Myocyte (in vitro differentiated cells): ENCODE measurements around the gene RAD51B. TPM values are rescaled to one million over a fixed set of nuclear protein-coding genes. Genes with fewer than 3 reads are reported as not detected.
A peak's percentile ranks its signal among the peaks of the same experiment; 100 is the strongest.

Experiments
- DNase-seq: peaks from one replicate; pipeline ENCODE4 v3.0.0-alpha.2; 2012; ENCODE audit warnings: low read depth
- total RNA-seq: library from RNA; depleted of rRNA; stranded (reverse); fragments of >200 nt; gene quantifications from 2 replicates; pipeline ENCODE4 v1.2.3, GENCODE V29; 2014

RAD51B gene
- total RNA-seq, 1 donor from 2014 or later = 70.0 TPM

DNA sequence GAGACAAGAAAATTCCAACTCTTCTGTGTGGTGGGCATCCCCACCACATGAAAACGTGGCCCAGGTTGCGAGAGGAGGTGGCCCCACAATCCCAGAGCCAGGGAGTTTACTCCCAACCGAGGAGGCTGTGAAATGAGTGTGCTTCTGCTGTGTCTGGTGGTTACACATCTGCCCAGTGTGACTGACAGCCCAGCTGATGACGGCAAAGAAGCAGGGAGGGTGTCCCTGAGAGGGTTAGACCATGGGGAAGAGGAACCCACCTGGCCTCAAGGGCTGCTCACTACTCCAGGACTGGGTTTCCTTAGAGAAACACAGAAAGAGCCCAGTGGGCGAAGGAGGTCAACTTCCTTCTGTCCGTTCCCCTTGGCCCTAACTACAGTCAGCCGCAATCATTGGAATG is 948.7 kb downstream of the RAD51B start:
- no peak for DNase-seq

DNA sequence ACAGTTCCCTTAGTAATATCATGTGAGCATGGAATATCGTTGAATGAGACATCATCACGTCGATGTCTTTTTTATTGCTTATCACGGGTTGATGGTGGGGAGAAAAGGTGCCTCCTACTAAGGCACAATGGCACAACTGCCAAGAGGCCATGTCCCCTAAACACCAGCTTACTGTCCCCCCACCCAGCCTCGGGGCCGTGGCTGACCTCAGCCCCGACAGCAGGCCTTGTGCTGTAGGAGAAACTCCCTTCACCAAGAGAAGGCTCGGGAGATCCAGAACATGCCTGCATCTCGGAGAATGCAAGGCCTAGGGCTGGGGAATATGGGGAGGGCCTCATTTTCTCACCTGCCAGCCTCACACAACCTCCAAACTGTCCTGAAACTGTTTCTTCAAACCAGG is 950.5 kb downstream of the RAD51B start:
- no peak for DNase-seq

DNA sequence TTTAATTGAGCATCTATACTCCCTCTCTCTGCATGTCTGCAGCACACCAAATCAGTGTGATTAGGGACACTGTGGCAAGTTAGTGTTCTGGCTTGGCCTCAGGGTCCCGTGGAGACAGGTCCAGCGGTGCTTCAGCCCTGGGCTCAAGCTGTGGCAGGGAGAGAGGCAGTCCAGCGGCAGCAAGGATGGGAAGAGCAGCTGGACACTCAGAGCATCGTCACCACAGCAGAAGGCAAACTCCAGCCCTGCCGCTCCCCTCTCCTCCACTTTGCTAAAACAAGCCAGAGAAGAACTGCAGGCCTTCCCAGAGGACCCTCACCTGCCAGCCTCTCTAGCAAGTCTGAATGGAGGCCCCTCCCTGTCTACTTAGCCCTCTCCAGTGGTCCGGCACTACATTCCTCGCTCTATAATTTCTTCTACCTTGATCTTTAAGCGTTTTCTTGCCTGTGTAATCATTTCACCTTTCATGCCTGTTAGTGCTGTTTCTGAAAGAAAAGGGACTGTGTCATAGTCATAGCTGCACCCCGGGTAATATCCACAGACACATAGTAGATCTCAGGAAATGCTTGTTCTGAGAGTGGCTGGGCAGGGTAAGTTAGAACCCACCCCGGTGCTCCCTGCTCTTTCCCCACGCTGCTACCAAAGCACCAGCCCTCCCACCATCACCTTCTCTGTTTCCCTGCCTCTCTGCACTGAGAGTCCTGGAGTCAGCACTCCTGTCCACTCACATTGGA is 951.1 kb downstream of the RAD51B start:
- no peak for DNase-seq

DNA sequence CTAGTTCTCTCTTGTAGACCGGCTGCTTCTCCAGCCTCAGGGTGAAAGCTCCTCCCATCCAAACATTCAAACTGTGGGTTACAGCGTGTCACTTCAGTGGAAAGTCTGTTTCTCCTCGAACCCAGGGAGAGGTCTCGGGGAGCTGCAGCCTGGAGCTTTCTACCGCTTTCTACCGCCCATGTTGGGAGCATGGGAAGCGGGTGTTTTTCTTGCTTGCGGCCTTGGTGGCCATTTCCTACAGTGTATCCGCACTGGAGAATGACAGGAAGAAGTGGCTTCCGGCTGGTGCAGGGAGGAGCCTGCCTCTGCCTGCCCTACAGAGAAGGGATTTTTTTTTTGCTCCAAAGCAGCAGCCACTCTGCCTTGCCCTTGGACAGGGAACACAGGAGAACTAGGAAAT is 952.1 kb downstream of the RAD51B start:
- DNase-seq = no peak

DNA sequence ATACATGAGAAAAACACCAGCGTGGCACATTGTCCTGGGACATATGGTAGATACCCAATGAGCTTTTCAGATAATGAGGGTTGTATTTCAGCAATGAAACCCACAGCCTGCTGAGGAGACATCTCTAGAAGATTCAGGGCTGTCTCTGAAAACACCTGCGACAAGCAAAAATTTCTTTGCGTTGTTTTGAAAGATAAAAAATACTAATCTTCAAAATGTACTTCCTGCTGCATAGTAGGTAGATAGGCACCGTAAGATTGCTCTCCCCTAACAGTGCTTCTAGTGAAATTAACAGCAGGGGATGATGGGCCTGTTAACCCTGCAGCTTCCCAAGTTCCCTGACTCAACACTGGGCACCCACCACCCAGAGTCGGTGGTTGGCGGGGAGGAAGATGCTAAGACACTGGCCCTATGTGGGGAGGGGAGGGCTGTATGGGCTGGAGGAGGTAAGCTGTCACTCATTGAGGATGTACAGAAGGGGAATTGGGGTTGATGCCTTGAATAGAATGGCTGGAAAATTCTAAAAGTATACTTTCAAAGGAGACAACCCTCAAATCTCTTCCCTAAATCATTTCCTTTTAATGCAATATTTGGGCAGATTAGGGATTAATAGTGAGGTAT is 953.3 kb downstream of the RAD51B start:
- DNase-seq = no peak

DNA sequence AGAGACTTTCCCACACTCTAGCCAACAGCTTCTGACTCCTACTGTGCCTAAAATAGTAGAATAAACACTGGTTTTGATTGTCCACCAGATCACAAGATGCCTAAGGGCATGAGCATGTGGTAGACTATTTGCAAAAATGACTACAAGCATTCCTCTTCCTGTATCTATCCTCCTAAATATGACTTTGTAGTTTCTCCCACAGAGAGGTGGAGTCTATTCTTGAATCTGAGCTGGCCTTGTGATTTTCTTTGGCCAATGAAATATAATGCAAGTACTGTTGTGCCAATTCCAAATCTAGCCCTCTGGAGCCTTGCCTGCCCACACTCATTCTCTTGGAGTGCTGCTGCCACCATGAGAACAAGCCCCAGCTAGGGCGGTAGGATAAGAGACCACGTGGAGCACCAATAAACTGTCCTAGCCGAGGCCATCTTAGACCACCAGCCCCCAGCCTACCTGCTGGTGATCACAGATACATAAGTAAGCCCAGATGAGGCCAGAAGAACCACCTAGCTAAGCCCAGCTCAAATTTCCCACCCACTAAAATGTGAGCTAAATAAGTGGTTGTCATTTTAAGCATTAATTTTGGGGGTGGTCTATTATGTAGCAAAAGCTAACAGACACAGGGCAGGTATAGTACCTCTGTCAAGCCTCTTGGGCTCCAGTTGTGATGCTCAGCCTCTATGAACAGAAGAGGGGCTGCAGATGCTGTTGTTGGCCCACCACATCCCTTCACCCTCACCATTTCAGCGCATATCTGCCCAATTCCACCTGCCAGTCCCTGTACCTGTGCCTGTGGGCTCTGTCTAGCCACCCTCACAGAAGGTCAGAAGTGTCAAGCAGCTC is 955.4 kb downstream of the RAD51B start:
- peak; percentile 94 for DNase-seq

DNA sequence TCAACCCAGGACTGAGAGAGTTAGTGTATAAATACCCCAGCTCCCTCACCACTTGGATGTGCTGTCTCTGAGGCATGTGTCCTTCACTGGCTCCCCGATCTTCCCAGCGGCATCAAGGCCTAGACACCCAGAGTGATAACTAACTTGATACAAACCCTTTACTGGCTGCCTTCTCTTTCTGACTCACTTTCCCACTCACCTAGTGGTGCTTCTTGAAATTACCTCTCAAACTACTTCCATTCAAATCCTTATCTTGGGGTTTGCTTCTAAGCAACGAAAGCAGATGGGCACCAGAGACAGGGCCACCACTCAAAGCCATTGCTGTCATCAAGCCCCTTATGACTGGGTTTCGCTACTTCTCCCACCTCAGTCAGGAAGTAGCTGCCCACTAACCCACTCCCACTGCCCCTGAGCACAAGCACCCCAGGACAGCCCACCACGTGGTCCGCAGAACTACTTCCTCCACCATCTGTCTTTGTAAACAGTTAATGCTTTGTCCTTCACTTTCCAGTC is 956.1 kb downstream of the RAD51B start:
- DNase-seq = no peak

DNA sequence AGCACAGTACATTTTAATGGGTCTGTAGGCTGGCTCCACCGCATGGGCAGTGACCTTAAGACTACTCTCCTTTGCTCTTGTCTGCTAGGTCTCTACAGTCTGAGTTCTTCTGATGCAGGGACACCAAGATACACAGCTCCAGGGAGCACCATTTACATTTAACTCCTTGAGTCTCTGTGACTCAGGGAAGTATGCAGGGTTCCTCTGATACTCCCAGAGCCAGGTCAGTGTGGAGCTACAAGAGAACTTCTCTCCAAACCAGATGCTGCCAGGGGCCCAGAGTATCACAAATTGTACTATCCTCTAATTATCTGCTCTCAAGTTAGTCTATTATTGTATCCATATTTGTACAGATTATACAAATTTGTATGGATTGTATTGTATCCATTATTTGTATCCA is 958.1 kb downstream of the RAD51B start:
- DNase-seq = no peak

Other genes with a start within 250 kb of the RAD51B start
- 8.9 and 14.5 TPM in 2 replicates for gene PIGH, start 219.5 kb upstream of the RAD51B start, total RNA-seq
- 0.88 and 3.8 TPM in 2 replicates for gene ARG2, start 199.9 kb upstream of the RAD51B start, total RNA-seq
- 38.4 and 41.6 TPM in 2 replicates for gene VTI1B, start 145.1 kb upstream of the RAD51B start, total RNA-seq
- gene RDH11, start 124.0 kb upstream of the RAD51B start, total RNA-seq = 79.9 and 105 TPM in 2 replicates
- 0.16 TPM in 1 of 2 replicates, not detected in the other for gene RDH12, start 117.9 kb upstream of the RAD51B start, total RNA-seq
- gene ZFYVE26, start 3.2 kb upstream of the RAD51B start, total RNA-seq = 21.9 and 22.5 TPM in 2 replicates